Kidney (tissue), 14 donors: ENCODE measurements around the gene VPS13A. TPM values are rescaled to one million over a fixed set of nuclear protein-coding genes. Genes with fewer than 3 reads are reported as not detected.

Experiments used
- DNase-seq, 5 donors: peaks; one replicate each; pipeline ENCODE4 v3.0.0-alpha.2; 2013 to 2020
- FAIRE-seq: peaks from 2 replicates; lab custom pipeline; 2012; peaks lifted over from hg19 to GRCh38; lab: Jason Lieb, UNC
- H3K27ac ChIP-seq, 2 donors: one replicate each; pipeline ENCODE4 v1.7.0; 2013; ENCODE audit warnings: low read depth in 2 of 2, low read length in 2 of 2, inconsistent platforms in 1 of 2
- H3K27me3 ChIP-seq: one replicate; pipeline ENCODE4 v1.7.1; 2013; ENCODE audit warnings: low read length, inconsistent platforms; ENCODE audit not compliant: control insufficient read depth, insufficient read depth
- H3K36me3 ChIP-seq, 3 donors: one replicate each; pipeline versions ENCODE4 v1.7.0 to v1.7.1; 2013; ENCODE audit warnings: low read length in 3 of 3, control low read depth in 1 of 3, inconsistent platforms in 1 of 3; ENCODE audit not compliant: insufficient read depth in 3 of 3, control insufficient read depth in 2 of 3
- H3K4me1 ChIP-seq, 3 donors: one replicate each; pipeline versions ENCODE4 v1.7.0 to v1.7.1; 2013; ENCODE audit warnings: low read length in 3 of 3, inconsistent platforms in 1 of 3, low read depth in 1 of 3; ENCODE audit not compliant: control insufficient read depth in 2 of 3, insufficient read depth in 2 of 3
- H3K4me3 ChIP-seq, 3 donors: one replicate each; pipeline versions ENCODE4 v1.7.0 to v1.8.1; 2013; ENCODE audit warnings: low read length in 3 of 3, control low read depth in 1 of 3, inconsistent platforms in 1 of 3
- H3K9ac ChIP-seq, 3 donors: one replicate each; pipeline versions ENCODE4 v1.7.0 to v1.7.1; 2013; ENCODE audit warnings: low read length in 3 of 3, control low read depth in 1 of 3, inconsistent platforms in 1 of 3
- H3K9me3 ChIP-seq, 3 donors: one replicate each; pipeline versions ENCODE4 v1.7.0 to v1.7.1; 2013; ENCODE audit warnings: low read length in 3 of 3, control low read depth in 1 of 3, inconsistent platforms in 1 of 3; ENCODE audit not compliant: control insufficient read depth in 2 of 3, insufficient read depth in 1 of 3
- intact Hi-C: fragments of 100-400 bp; cut with DNase I; formaldehyde crosslinking; loops from one replicate; pipeline ENCODE4 v1.11.1; 2022
- polyA plus RNA-seq: library from polyadenylated mRNA; stranded (reverse); fragments of 350-450 nt; fragmentation: Illumina TruSeq; extraction: RNeasy Lipid Tissue Mini Kit (QIAGEN cat#74804); gene quantifications from one replicate; pipeline ENCODE4 v1.2.3, GENCODE V29; 2014; ENCODE audit warnings: low read depth, low replicate concordance; ENCODE audit not compliant: insufficient read depth
- total RNA-seq: library from RNA; stranded (reverse); fragmentation: NEBNext Ultra II Directional; extraction: Animal tissue kit (Norgen Biotek cat#: 25700); gene quantifications from one replicate; pipeline ENCODE4 v1.2.1, GENCODE V29; 2021
- TF ChIP-seq, protein P1 (sequence below): IDR thresholded peaks from 3 replicates; pipeline ENCODE4 v1.5.1; 2012; ENCODE audit warnings: mild to moderate bottlenecking, moderate library complexity, borderline replicate concordance; ENCODE audit not compliant: insufficient read depth; ENCODE audit errors: extremely low read depth
- donor health status: control.
- donor health status: control.
- donor health status: control.
- donor health status: control.
- donor health status: control.
- donor health status: DM: yes; HTN: yes; CAD: no.
- donor health status: Normal renal cell carcinoma (clear cell type).

The VPS13A gene
- total and polyA plus RNA-seq, 2 donors from 2014 or later = 10.1 to 32.1 TPM

DNA sequence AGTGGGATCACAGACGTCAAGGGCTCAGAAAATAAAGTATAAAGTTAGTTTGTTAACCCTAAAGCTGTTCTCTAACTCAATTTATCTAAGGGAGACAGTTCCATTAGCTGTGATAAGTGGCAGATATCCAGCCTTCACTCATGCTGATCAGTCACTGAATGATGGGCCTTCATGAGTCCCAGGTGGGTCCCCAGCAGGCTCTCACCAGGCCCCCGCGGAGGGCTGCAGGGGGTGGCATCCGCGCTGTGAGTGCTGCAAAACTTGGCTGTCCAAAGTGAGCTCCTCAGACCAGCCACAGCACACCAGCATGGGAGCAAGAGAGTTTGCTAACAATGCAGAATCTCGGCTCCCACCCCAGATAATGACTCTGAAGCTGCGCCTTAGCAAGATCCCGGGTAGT, 283.6 kb downstream of the VPS13A start:
- Histone ChIP-seq H3K27ac (no peak overlapping the region), H3K9me3 (no peaks in the 10 kb centered on the region), H3K4me1 (peaks cover 4 to 12% (median 6%) of the 10 kb centered on the region in 3 donors), H3K36me3 (no peaks in the 10 kb centered on the region), H3K27me3 (no peaks in the 10 kb centered on the region), H3K4me3 (peak overlapping the region in 1 of 3 donors; percentile 22), H3K9ac (no peak overlapping the region)
- no peak for FAIRE-seq
- intact Hi-C loops = no loop called here
- TF ChIP-seq, protein P1, sequence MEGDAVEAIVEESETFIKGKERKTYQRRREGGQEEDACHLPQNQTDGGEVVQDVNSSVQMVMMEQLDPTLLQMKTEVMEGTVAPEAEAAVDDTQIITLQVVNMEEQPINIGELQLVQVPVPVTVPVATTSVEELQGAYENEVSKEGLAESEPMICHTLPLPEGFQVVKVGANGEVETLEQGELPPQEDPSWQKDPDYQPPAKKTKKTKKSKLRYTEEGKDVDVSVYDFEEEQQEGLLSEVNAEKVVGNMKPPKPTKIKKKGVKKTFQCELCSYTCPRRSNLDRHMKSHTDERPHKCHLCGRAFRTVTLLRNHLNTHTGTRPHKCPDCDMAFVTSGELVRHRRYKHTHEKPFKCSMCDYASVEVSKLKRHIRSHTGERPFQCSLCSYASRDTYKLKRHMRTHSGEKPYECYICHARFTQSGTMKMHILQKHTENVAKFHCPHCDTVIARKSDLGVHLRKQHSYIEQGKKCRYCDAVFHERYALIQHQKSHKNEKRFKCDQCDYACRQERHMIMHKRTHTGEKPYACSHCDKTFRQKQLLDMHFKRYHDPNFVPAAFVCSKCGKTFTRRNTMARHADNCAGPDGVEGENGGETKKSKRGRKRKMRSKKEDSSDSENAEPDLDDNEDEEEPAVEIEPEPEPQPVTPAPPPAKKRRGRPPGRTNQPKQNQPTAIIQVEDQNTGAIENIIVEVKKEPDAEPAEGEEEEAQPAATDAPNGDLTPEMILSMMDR = no peak
- DNase-seq = no peak

DNA sequence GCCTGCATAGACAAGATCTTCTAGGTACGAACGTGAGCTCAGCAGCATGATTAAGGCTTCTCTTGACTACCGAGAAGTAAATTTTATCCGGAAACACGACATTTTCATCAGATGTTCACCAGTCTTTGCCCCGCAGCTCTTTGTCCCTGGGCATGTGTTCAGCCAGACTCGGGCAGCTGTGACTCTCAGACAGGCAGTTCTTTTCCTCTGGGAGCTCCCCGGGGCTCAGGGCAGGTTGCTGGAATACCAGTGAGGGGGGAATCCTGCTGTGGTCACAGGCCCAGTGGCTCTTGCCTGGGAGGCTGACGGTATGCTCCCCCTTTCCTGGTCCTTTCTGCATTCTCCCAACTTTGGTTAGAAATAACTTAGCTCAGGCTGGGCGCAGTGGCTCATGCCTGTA, 284.7 kb downstream of the VPS13A start:
- no peak for FAIRE-seq
- Histone ChIP-seq H3K9me3 (no peaks in the 10 kb centered on the region), H3K9ac (no peak overlapping the region), H3K27me3 (no peaks in the 10 kb centered on the region), H3K4me1 (peaks cover 6 to 12% (median 6%) of the 10 kb centered on the region in 3 donors), H3K27ac (peak overlapping the region in 1 of 2 donors; percentile 53), H3K36me3 (no peaks in the 10 kb centered on the region), H3K4me3 (peak overlapping the region in 2 of 3 donors; percentile 3 to 59)
- no peak for DNase-seq
- TF ChIP-seq, protein P1 = no peak
- intact Hi-C loops = no loop called here

DNA sequence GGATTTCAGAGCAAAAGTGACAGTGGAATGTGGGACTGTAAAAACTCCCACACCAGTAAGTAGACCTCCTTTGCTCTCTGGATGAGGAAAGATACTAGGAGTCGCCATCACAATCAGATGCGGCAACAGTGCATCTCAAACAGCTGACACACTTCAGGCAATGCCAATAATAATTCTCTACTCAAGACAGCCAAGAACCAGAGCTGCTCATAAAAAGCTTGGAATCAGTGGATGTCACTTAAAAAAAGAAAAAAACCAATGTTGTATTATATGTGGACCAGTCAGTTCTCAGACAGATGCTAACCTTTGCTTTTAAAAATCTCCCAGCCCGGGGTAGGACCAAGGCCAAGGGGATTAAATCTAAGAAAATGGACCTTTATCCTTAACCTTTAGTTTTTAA, 285.8 kb downstream of the VPS13A start:
- DNase-seq (peak in 3 of 5 donors; percentile 35 to 84 (median 67)), FAIRE-seq (no peak)
- no peaks in the 10 kb centered on the region for H3K36me3 ChIP-seq
- peaks cover 6 to 9% (median 6%) of the 10 kb centered on the region in 3 donors for H3K4me1 ChIP-seq
- no peaks in the 10 kb centered on the region for H3K27me3 ChIP-seq
- intact Hi-C loops = no loop called here
- H3K4me3 ChIP-seq = peak overlapping the region in 1 of 3 donors; percentile 59
- H3K9me3 ChIP-seq = no peaks in the 10 kb centered on the region
- no peak overlapping the region for H3K9ac ChIP-seq
- TF ChIP-seq, protein P1 = no peak
- H3K27ac ChIP-seq = peak overlapping the region in 1 of 2 donors; percentile 56

DNA sequence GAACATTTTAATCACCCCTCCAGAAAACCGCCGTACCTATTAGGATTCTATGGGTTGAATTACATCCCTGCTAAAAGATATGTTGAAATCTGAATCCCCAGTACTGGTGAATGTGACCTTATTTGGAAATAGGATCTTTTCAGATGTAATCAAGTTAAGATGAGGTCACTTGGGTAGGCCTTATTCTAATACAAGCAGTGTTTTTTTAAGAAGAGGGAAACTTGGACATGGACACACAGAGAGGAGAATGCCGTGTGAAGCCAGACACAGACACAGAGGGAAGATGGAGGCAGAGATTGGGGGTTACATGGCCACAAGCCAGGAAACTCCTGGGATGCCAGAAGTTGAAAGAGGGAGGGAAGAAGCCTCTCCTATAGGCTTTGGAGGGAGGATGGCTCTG, 287.3 kb downstream of the VPS13A start:
- TF ChIP-seq, protein P1 = no peak
- intact Hi-C loops = no loop called here
- Histone ChIP-seq H3K9me3 (no peaks in the 10 kb centered on the region), H3K4me1 (peaks cover 6% of the 10 kb centered on the region in 3 donors), H3K4me3 (no peak overlapping the region), H3K36me3 (no peaks in the 10 kb centered on the region), H3K27me3 (no peaks in the 10 kb centered on the region), H3K27ac (no peak overlapping the region), H3K9ac (no peak overlapping the region)
- no peak for FAIRE-seq
- DNase-seq = no peak
